Esophagus muscularis mucosa (tissue), 4 donors: Measurements from ENCODE around the gene LHX3.

Experiments
- EP300 ChIP-seq: sonication (generic); formaldehyde crosslinking; IDR thresholded peaks from one replicate; pipeline ENCODE4 v1.6.1; 2017; ENCODE audit warnings: antibody characterized with exemption
- POLR2A ChIP-seq: fragments of 450-650 bp; IDR thresholded peaks from one replicate; pipeline ENCODE4 v1.6.1; 2017; ENCODE audit warnings: antibody characterized with exemption, moderate library complexity, mild to moderate bottlenecking, low read depth
- TF ChIP-seq, protein P1 (sequence below), 3 experiments: fragments of 200-600 bp in 2 of 3; fragments of 450-650 bp in 1 of 3; sonication (generic) in 2 of 3; IDR thresholded peaks; one replicate each; pipeline ENCODE4 v1.5.1; 2017 to 2019; ENCODE audit warnings: antibody characterized with exemption in 3 of 3, mild to moderate bottlenecking in 2 of 3, moderate library complexity in 1 of 3

DNA sequence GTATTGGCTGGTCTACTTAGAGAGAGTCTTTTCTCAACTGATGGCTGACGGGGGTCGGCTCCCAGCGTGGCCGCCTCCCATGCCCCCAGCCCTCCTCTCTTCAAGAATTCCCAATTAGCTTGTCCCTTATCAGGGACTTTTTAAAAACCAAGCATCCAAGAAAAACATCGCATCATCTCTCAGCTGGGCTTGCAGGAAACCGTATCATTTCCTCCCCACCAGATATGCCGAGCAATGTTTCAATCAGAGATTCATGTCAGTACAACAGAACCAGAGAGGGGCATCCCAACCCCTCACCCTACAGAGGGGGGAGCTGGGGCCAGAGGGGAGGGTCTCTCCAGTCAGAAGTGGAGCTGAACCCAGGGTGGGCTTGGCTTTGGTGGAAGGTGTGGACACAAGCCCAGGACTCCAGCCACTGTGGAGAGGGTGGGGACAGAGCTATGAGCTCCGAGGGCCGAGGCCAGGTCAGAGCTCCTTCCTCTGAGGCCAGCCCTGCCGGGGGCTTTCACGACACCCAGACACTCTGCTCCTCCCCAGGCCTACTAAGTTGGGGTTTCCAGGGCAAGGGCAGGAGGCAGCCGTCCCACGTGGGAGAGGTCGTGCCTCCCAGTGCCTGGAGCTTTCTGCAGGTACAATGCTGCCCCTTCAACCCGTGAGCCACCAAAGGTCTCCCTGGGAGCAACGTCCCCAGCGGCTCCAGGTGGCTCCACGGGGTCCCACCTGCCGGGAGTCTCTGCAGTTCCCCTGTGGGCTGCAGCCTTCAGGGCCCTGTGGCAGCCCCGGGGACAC lies 47.3 kb downstream of the LHX3 start:
- TF ChIP-seq, protein P1, sequence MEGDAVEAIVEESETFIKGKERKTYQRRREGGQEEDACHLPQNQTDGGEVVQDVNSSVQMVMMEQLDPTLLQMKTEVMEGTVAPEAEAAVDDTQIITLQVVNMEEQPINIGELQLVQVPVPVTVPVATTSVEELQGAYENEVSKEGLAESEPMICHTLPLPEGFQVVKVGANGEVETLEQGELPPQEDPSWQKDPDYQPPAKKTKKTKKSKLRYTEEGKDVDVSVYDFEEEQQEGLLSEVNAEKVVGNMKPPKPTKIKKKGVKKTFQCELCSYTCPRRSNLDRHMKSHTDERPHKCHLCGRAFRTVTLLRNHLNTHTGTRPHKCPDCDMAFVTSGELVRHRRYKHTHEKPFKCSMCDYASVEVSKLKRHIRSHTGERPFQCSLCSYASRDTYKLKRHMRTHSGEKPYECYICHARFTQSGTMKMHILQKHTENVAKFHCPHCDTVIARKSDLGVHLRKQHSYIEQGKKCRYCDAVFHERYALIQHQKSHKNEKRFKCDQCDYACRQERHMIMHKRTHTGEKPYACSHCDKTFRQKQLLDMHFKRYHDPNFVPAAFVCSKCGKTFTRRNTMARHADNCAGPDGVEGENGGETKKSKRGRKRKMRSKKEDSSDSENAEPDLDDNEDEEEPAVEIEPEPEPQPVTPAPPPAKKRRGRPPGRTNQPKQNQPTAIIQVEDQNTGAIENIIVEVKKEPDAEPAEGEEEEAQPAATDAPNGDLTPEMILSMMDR (IDR thresholded peaks at IDR 0.05) = no peak
- TF ChIP-seq EP300 (no peak), POLR2A (no peak)
